LoVo (cell line): ENCODE measurements around the gene SLC6A3.
"Not testable (repeated sequence)": the region's sequence is repeated elsewhere in the genome, so short reads cannot be mapped to it uniquely, and the experiment has no call there.

Source experiments
- DNase-seq: peaks from one replicate; pipeline ENCODE4 v3.0.0-alpha.2; 2016; ENCODE audit warnings: low spot score

The SLC6A3 gene

GRCh38 chr5:1367149-1367548 is 78.1 kb downstream of the SLC6A3 start:
- DNase-seq = no peak

GRCh38 chr5:1366514-1366913 is 78.7 kb downstream of the SLC6A3 start:
- no peak for DNase-seq

- DNase-seq = no peak
These were observed 81.0 kb downstream of the SLC6A3 start for GRCh38 chr5:1364211-1364610.

- no peak for DNase-seq
These were observed 81.7 kb downstream of the SLC6A3 start for GRCh38 chr5:1363581-1363980.

GRCh38 chr5:1363160-1363559 is 82.1 kb downstream of the SLC6A3 start:
- DNase-seq = no peak

GRCh38 chr5:1362242-1363015 is 82.8 kb downstream of the SLC6A3 start:
- DNase-seq = no peak

GRCh38 chr5:1360861-1361260 is 84.4 kb downstream of the SLC6A3 start:
- no peak for DNase-seq

GRCh38 chr5:1360367-1360766 is 84.9 kb downstream of the SLC6A3 start:
- not testable (repeated sequence) for DNase-seq

- DNase-seq = no peak
These were observed 85.5 kb downstream of the SLC6A3 start for GRCh38 chr5:1359713-1360112.

GRCh38 chr5:1359031-1359645 is 86.1 kb downstream of the SLC6A3 start:
- no peak for DNase-seq

GRCh38 chr5:1358726-1359025 is 86.6 kb downstream of the SLC6A3 start:
- no peak for DNase-seq

- DNase-seq = no peak
These were observed 87.1 kb downstream of the SLC6A3 start for GRCh38 chr5:1357946-1358725.

- DNase-seq = no peak
These were observed 88.1 kb downstream of the SLC6A3 start for GRCh38 chr5:1356873-1357787.

- no peak for DNase-seq
These were observed 90.7 kb downstream of the SLC6A3 start for GRCh38 chr5:1354576-1354975.

- no peak for DNase-seq
These were observed 92.7 kb downstream of the SLC6A3 start for GRCh38 chr5:1352231-1353219.

- no peak for DNase-seq
These were observed 94.1 kb downstream of the SLC6A3 start for GRCh38 chr5:1351156-1351555.

- no peak for DNase-seq
These were observed 96.0 kb downstream of the SLC6A3 start for GRCh38 chr5:1349246-1349645.

- no peak for DNase-seq
These were observed 96.3 kb downstream of the SLC6A3 start for GRCh38 chr5:1348986-1349245.

GRCh38 chr5:1347571-1347970 is 97.7 kb downstream of the SLC6A3 start:
- DNase-seq = no peak

- no peak for DNase-seq
These were observed 98.4 kb downstream of the SLC6A3 start for GRCh38 chr5:1346627-1347440.
